GM12891 (cell line): ENCODE results near the gene SENP1.

Experiments
- DNase-seq: peaks from one replicate; pipeline ENCODE4 v3.0.0; 2011; ENCODE audit warnings: low spot score; ENCODE audit not compliant: insufficient read length
- FAIRE-seq: peaks from 2 replicates; lab custom pipeline; 2011; peaks lifted over from hg19 to GRCh38; lab: Jason Lieb, UNC
- PAX5 ChIP-seq: IDR thresholded peaks from 2 replicates; pipeline ENCODE4 v1.6.1; 2011; ENCODE audit warnings: low read length, moderate library complexity, mild to moderate bottlenecking; ENCODE audit not compliant: insufficient read depth, severe bottlenecking
- POLR2A ChIP-seq: IDR thresholded peaks from 2 replicates; pipeline ENCODE4 v1.6.1; 2011; ENCODE audit warnings: low read depth, low read length, control low read depth
- POLR2AphosphoS5 ChIP-seq: IDR thresholded peaks from 2 replicates; pipeline ENCODE4 v1.6.1; 2011; ENCODE audit warnings: low read depth, low read length, control low read depth
- POU2F2 ChIP-seq: IDR thresholded peaks from 2 replicates; pipeline ENCODE4 v1.6.1; 2011; ENCODE audit warnings: low read depth, mild to moderate bottlenecking, control low read depth, low read length, moderate library complexity
- SPI1 ChIP-seq: IDR thresholded peaks from 2 replicates; pipeline ENCODE4 v1.6.1; 2011; ENCODE audit warnings: low read depth, low read length, control low read depth
- TAF1 ChIP-seq: IDR thresholded peaks from 2 replicates; pipeline ENCODE4 v1.6.1; 2011; ENCODE audit warnings: low read depth, low read length, control low read depth

SENP1 gene

GRCh38 chr12:48010366-48010970, 95.4 kb downstream of the SENP1 start:
- no peak for TF ChIP-seq PAX5
- TF ChIP-seq POLR2A: no peak
- no peak for TF ChIP-seq POU2F2
- no peak for TF ChIP-seq SPI1
- TF ChIP-seq POLR2AphosphoS5: no peak
- FAIRE-seq (no peak), DNase-seq (no peak)

- TF ChIP-seq SPI1 (no peak), PAX5 (no peak), POLR2AphosphoS5 (no peak), TAF1 (no peak), POLR2A (no peak), POU2F2 (no peak)
- DNase-seq (no peak), FAIRE-seq (no peak)
Observed at GRCh38 chr12:48009471-48009870, 96.4 kb downstream of the SENP1 start.

GRCh38 chr12:48008950-48009349, 96.9 kb downstream of the SENP1 start:
- TF ChIP-seq POLR2A: no peak
- no peak for TF ChIP-seq PAX5
- TF ChIP-seq POU2F2: no peak
- TF ChIP-seq POLR2AphosphoS5: no peak
- FAIRE-seq: no peak
- DNase-seq: no peak

GRCh38 chr12:48008349-48008748, 97.5 kb downstream of the SENP1 start:
- FAIRE-seq (no peak), DNase-seq (no peak)
- TF ChIP-seq PAX5: no peak
- no peak for TF ChIP-seq POU2F2
- TF ChIP-seq POLR2AphosphoS5: no peak

GRCh38 chr12:48007206-48007605, 98.7 kb downstream of the SENP1 start:
- FAIRE-seq (no peak), DNase-seq (no peak)
- TF ChIP-seq SPI1 (no peak), TAF1 (no peak), POLR2A (no peak), POLR2AphosphoS5 (no peak), POU2F2 (no peak)

DNA sequence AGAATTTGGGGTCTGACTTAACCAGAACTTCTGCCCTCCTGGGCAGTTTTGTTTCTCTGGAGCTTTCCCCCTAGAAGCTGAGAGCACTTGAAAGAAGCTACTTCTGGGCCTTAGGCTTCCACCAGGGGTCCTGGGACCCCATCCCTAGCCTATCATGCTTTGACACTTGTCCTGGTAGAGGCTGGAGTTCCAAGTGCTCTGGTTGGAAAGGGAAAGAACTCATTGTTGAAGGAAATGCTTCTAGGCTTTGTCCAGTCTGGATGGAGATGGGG, 100.2 kb downstream of the SENP1 start:
- no peak for TF ChIP-seq POLR2AphosphoS5
- no peak for TF ChIP-seq POU2F2
- no peak for TF ChIP-seq PAX5
- TF ChIP-seq POLR2A: no peak
- no peak for TF ChIP-seq SPI1
- no peak for TF ChIP-seq TAF1
- no peak for FAIRE-seq
- no peak for DNase-seq

DNA sequence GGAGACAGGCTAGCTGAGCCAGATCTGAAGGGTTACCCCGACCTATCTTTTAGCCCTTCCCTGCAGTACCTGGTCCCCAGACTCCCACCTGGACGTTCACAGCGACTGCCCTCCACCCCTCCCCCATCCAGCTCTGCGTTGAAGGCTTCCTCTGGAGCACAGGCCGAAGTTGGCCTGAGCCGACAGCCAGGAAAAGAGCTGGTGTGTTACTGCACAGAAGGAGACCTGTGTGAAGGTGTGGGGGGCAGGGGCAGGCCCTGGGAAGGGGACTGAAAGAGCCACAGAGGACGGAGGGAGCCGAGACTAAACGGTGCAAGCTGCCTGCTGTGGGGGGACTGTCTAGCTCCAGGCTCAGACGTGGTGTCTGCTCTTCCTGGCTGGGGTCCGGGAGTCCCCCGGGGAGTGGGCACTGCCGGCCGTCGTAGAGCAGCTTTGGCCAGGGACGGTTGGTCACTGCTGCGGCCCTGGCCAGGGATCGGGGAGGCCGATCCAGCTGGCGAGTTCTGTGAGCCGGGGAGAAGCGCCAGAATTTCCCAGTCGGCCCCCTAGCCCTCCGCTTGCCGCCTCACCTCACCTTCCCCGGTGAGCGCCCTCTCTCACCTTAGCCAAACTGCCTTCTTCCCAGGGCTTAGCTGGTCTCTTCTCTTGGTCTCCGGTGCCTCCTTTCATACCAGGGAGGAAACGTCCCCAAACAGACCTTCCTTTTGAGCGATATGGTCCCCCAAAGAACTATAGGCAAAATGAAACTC, 100.7 kb downstream of the SENP1 start:
- DNase-seq (no peak), FAIRE-seq (no peak)
- TF ChIP-seq TAF1 (no peak), POLR2A (no peak), SPI1 (no peak), PAX5 (no peak), POU2F2 (no peak)

GRCh38 chr12:48004053-48004941, 101.6 kb downstream of the SENP1 start, which contains the start of gene COL2A1:
TSS of gene COL2A1 (minus strand) at chr12:48004476. CDS start at chr12:48004321, 155 bp downstream.
- FAIRE-seq (no peak), DNase-seq (no peak)
- no peak for TF ChIP-seq POLR2A
- no peak for TF ChIP-seq POLR2AphosphoS5
- no peak for TF ChIP-seq TAF1
- TF ChIP-seq SPI1: no peak
- TF ChIP-seq POU2F2: no peak
- no peak for TF ChIP-seq PAX5
